GM19372 (cell line): ENCODE results near the gene WBP2NL.

Source experiments
- ATAC-seq: cut with Tn5 transposase; IDR thresholded peaks from one replicate; pipeline ENCODE4 v1.9.1; 2021; ENCODE audit warnings: mild to moderate bottlenecking, low read depth, moderate library complexity; ENCODE audit not compliant: unreplicated experiment

WBP2NL gene

DNA sequence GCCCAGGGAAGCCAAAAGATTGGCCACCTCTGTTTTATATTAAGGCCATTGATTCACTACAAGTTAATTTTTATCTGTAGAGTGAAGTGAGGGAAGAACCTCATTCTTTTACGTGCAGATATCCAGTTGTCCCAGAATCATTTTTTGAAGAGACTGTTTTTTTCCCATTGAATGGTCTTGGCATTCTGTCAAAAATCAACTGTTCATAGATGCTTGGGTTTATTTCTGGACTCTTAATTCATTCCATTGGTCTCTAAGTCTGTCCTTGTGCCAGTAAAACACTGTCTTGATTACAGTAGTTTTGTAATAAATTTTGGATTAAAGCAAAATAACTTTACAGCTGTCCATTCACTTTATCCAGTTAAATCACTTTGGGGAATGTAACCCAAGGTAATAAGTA lies 26.8 kb downstream of the WBP2NL start:
- ATAC-seq = no peak

DNA sequence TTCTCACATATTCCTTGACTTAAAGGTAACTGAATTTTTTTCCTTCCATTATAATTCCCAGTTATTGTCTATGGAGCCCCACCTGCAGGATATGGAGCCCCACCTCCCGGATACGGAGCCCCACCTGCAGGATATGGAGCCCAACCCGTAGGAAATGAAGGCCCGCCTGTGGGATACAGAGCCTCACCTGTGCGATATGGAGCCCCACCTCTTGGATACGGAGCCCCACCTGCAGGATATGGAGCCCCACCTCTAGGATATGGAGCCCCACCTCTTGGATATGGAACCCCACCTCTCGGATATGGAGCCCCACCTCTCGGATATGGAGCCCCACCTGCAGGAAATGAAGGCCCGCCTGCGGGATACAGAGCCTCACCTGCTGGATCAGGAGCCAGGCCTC lies 28.1 kb downstream of the WBP2NL start:
- no peak for ATAC-seq

DNA sequence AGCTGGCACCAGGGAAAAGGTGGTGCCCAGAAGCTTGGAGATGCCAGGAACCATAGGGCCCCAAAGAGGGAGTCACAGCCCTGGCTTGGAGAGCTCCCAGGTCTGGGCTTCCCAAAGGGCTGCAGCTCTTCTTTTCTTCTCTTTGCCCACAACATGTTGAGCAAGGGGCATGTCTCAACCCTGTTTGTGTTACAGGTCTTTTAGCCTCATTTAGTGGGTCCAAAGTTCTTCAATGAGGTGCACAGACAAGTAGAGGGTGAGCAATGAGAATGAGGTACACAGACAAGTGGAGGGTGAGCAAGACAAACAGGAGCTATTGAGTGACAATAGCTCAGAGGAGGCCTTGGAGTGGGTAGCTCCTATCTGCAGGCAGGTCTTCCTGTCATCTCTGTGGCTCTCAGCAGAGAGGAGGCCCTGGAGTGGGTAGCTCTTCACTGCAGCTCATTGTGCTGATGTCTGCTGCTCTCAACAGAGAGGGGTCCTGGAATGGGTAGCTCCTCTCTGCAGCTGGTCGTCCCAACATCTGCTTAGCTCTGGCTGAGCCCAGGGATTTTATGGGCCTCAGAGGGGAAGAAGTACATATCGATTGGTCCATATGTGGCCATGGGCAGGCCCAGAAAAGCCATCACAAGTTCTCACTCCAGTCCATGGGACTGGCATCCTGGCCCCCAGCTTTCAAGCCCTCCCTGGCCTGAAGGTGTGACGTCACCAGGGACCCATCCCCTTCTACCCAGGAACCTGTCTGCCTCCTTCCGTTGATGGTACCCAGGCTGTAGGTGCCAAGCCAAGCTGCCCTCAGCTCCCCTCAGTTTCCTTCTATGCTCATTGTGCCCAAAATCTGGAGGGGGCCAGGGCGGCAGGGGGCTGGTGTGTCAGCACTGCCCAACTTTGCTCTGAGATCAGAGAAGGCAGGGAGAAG lies 34.9 kb downstream of the WBP2NL start:
- no peak for ATAC-seq

DNA sequence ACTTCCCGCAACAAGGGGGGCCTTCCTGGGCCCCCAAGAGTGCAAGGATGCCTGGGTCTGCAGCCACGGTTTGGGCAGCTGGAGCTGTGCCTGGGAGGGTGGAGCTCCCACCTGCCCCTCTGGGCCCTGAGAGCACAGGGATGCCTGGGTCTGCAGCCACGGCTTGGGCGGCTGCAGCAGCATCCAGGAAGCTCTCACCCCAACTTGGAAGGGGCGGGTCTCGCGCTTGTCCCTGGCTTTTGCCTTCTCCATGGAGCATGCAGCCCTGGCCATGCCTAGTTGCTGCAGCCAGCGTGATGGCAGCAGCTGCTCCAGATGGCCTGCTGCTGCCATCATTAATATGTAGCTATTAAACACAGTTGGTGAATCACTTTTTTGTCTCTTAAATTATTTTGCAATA lies 36.7 kb downstream of the WBP2NL start:
- no peak for ATAC-seq

DNA sequence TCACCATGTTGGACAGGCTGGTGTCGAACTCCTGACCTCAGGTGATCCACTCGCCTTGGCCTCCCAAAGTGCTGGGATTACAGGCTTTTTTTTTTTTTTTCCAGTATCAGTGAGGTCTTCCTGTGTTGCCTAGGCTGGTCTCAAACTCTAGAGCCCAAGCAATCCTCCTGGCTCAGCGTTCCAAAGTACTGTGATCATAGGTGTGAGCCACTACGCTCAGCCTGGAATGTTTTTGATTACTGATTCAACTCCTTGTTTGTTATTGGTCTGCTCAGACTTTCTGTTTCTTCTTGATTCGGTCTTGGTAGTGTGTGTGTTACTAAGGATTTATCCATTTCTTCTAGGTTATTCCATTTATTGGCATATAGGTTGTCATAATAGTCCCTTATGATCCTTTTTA lies 40.7 kb downstream of the WBP2NL start:
- ATAC-seq = no peak

DNA sequence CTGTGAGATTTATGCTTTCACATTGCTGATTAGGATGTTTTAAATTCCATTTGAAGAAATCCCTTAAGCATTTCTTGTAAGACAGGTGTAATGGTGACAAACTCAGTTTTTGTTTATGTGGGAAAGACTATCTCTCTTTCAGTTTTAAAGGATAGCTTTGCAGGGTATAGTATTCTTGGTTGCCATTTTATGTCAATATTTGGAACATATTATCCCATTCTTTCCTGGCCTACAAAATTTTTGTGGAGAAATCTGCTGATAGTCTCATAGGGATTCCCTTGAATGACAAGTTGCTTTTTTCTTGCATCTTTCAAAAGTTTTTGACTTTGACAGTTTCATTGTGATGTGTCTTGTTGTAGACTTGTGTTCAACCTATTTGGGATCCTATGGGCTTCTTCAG lies 43.2 kb downstream of the WBP2NL start:
- ATAC-seq = no peak

DNA sequence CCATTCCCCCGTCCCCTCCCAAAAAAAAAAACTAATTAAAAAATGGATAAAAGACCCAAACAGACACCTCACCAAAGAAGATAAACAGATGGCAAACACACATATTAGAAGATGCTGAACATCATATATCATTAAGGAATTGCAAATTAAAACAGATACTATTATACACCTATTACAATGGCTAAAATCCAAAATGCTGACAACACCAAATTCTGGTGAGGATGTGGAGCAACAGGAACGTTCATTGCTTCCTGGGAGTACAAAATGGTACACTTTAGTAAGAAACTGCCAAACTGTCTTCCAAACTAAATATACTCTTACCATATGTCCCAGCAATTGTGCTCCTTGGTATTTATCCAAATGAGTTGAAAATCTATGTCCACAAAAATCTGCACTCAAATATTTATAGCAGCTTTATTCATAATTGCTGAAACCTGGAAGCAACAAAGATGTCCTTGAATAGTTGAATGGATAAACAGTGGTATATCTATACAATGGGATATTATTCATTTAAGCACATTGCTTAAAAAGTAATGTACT lies 52.1 kb downstream of the WBP2NL start:
- no peak for ATAC-seq

DNA sequence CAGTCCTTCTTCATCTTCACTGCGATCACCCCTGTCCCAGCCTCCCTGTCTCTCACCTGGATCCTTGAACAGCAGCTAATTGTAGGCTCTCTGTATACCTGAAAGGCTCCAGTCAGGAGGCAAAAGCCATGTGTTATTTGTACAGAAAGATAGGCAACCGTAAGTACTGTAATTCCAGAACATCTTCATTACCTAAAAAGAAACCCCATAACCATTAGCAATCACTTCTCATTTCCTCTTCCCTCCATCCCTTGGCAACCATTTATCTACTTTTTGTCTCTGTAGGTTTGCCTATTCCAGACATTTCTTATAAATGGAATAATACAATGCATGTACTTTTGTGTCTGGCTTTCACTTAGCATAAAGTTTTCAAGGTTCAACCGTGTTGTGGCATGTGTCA lies 54.2 kb downstream of the WBP2NL start:
- no peak for ATAC-seq

DNA sequence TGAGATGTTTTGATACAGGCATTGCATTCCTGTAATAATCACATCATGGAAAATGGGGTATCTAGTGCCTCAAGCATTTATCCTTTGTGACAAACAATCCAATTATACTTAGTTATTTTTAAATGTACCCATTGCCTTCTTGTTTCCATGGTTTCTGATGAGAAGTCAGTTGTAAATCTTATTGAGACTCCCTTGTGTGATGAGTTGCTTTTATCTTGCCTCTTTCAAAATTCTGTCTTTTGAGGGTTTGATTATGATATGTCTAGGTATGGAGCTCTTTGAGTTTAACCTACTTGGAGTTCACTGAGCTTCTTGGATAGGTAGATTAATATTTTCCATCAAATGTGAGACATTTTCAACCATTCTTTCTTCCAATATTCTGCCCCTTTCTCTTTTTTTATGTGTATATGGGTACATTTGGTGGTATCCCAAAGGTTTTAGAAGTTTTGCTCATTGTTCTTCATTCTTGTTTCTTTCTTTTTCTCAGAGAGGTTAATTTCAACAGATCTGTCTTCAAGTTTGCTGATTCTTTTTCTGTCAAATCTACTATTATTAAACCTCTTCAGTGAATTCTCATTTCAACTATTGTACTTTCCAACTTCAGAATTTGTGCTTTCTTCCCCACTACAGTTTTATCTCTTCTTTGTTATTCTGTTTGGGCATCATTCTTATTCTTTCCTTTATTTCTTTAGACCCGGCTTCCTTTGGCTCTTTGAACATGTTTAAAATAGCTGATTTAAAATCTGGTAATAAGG lies 58.3 kb downstream of the WBP2NL start:
- no peak for ATAC-seq

DNA sequence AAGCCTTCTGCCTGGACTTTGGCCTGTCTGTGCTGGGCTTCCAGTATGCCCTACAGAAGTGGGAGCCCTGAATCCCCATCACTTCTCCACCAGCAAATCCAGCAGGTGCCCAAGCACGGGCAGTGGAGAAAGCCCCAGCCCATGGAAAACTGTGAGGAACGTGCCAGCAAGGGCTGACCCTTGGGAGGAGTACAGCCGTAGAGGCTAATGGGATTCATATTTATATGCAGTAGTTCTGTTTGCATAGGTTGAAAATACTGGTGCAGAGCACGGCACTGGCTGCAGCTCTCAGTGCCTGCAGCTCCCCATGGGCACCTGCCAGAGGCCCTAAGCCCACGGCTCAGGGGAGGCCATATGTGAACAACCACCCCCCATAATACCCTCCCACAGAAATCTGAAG lies 61.9 kb downstream of the WBP2NL start:
- no peak for ATAC-seq

DNA sequence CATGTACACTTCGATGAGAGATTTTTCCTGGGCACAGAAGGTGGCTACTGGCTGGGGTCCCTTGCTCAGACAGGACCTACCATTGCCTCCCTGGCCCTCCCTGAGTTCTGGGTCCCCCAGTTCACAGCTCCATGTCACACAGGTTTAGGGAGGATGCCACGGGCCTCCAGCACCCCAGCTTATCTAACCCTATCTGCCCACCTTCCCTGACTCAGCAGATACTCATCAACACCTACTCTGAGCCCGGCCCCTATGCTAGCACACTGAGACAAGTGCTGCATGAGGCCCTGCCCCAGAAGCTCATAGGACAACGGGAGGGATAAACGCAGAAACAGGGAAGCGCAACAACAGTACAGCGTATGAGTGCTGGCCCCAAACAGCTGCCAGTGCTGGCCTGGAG lies 62.5 kb downstream of the WBP2NL start:
- ATAC-seq = no peak

DNA sequence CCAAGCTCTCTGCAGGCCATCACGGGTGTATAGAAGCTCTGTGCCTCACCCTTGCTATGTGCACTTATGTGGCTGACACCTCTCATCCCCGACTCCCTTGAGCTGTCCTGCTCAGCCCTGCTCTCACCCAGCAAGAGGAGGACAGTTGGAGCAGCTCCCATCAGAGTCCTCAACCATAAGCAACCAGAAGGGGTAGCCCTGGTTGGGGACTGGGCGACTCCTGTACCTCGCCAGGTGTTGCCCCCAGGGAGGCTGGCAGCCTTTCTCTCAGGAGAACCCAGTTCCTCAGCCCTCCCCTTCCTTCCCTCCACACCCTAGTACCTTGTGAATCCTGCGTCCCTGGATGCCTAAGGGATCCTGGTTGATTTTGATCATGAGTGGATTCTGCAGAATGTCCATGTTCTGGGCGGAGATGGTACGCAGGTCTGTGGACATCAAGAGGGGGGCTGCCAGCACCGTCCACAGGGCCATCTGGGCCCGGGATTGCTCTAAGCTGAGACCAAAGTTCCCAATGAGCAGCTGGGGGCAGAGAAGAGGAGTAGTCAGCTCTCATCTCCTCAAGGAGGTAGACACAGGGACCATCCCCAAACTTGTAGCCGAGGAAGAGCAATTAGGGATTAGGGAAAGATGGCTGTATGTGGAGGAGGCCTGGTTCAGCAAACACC lies 64.0 kb downstream of the WBP2NL start:
- ATAC-seq = no peak

DNA sequence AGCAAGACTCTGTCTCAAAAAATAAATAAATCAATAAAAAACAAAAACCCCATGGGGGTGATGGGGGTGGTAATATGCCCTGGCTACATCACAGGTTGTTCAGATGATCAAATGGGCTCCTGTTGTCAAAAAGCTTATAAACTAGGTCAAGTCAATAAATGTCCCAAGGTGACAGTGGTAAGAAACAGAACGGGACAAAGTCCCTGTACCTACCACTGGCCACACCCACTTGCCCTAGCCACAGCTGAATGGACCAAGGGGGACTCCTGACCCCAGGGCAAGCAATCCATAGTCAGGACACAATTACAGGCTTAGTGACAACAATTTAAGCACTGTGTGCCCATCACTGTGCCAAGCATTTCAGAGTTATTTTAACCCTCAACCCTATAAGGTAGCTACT lies 66.0 kb downstream of the WBP2NL start:
- ATAC-seq = no peak

DNA sequence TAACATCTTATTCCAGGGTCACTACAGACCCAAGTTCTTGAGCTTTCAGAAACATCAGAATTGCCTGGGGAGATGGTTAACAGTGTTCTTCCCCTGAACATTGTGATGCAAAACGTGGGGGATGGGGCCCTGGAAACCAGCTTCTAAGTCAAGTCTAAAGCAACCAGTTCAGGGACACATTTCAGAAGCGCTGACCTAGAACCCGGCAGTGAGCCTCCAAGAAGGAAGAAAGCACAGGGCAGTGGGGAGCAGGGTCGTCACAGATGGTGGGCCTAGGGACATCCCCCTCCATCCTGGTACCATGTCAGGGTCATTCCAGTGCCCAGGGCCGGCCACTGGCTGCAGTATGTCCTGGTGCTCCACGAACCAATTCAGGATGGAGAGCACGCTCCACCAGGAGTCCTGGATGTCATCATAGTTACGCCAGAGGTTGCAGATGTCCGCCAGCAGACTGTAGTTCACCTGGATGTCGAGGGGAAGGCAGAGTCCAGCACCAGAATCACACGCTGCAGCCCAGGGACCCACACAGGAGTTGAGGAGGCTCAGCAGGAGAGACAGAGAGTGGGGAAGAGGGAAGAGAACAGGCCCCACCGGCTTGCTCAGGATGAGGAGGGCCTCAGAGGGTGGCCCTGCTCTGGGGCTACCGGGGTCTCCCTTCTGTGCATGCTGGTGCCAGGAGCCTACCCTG lies 67.0 kb downstream of the WBP2NL start:
- ATAC-seq = no peak

DNA sequence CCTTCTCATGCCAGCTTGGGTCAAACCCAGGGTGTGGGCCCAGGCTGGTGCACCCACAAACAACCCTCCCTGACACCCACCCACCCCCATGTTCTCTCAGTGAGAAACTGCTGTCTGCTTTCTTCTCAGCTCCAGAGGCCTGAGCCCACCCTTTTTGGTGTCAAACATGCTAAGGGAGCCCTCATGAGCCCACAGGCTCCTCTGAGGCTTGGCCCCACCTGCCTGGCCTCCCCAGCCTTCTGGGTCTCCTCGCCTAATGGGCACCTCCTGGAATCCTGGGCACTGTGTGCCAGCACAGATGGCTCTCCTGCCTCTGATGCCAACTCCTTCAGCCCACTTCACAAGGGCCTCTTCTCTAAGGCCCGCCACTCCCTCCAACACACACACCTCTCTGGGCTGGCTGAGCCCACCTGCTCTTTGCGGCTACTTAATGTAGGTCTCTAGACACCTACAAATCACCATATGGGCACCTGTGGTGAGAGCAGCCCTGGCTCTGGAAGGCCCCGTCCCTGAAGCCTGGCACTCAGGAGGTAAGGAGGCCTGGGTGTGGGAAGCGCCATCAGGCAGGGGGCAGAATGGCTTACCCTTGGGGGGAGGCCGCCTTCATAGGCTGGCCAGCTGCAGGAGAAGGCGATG lies 67.7 kb downstream of the WBP2NL start:
- no peak for ATAC-seq

DNA sequence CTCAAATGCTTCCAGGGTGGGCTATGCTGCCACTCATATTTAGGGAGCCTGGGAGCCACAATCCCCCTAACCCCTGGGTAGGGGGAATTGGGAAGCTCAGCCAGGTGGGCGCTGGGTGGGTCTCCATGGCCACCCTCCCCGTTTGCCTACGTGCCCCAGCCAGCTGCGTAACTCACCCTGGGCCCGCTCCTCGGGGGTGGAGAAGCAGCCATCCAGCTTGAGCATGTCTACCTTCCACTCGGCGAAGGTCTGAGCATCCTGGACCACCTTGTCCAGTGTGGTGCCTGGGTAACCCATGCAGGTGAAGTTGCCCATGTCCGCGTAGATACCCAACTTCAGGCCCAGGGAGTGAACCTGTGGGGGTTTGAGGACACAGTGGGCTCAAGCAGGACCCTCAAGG lies 68.3 kb downstream of the WBP2NL start:
- no peak for ATAC-seq

DNA sequence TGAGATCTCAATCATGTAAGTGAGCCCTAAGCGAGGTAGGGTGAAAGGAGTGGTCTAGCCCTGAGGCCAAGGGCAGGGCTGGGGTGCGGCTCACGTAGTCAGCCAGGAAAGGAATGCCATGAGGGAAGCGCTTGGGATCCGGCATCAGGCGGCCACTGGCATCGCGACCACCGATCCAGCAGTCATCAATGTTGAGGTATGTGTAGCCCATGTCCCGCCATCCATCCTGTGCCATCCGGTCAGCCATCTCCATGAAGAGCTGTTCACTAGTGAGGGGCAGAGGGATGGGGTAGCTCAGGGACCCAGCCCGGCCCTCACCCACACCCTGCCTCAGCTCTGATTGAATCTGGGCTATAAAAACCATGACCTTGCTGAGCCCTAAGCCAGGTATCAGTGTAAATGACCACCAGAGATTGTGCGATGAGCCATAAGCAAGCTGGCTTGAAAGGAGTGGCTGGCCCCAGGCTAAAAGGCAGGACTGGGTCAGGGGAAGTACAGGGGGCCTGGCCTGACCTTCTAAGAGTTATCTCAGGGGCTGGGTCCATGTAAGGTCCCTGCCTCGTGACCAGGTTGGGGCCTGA lies 69.2 kb downstream of the WBP2NL start:
- ATAC-seq = no peak

DNA sequence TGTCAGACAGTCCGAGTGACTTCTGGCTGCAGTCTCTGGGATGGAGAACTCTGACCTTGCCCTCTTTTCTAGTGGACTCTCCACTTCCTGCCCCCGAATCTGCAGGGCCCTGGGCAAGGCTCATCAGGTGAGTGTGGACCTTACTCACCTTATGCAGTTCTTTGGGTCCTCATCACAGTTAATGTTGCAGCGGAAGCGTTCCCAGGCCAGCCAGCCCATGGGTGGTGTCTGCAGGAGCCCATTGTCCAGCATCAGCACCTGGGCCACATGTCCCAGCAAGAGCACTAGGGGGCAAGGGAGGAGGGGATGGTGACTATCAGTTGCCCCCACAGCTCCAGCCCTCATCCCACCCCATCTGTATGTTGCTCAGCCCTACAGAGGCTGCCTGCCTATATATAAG lies 69.7 kb downstream of the WBP2NL start:
- no peak for ATAC-seq

DNA sequence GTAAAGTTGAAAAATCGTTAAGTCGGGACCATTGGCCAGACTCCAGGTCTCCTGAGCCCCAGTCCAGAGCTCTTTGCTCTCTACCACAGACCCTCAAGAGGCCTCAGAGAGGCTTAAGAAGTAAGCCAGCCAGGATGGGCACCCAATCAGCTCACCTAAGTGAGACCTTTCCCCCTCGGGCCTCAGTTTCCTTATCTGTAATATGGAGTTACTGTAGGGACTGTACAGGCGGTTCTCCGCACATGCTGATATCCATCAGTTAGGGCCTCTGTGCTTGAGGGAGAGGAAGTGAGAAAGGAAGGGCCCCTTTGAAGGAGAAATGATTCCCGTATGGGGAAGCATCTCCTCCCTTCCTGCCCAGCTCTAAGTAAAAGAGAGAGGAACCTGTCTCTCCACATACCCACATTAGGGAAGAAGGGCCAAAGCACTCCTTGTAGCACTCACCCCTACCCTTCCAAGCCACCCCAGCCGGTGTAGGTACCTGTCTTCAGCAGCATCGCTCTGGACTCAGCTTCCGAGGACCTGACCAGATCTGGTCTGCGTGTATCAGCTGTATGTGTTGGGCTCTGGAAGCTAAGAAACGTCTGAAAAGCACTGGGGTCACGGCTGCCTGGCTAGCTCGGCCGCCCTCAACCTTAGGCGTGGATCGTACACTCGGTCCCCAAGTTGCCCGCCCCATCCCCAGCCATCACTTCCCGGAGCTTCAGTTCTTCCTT lies 71.4 kb downstream of the WBP2NL start:
- peak; percentile 5 for ATAC-seq
